K562 (cell line): ENCODE results near the gene ZNF385C. TPM values are rescaled to one million over a fixed set of nuclear protein-coding genes. Genes with fewer than 3 reads are reported as not detected.
A peak's percentile ranks its signal among the peaks of the same experiment; 100 is the strongest.

Experiments used
- GATA2 ChIP-seq: sonication (generic); formaldehyde crosslinking; IDR thresholded peaks from 2 replicates; pipeline ENCODE4 v1.4.0; 2020; ENCODE audit warnings: mild to moderate bottlenecking, missing genetic modification reagents
- HOXB6 ChIP-seq: fragments of 250-450 bp; sonication (Bioruptor Pico); IDR thresholded peaks from 2 replicates; pipeline ENCODE4 v1.5.1; 2022; ENCODE audit warnings: mild to moderate bottlenecking, borderline replicate concordance
- NR2C2 ChIP-seq, 2 experiments: fragments of 200-800 bp in 1 of 2; sonication (Bioruptor generic) in 1 of 2; sonication (generic) in 1 of 2; formaldehyde crosslinking in 1 of 2; IDR thresholded peaks; 2 replicates each; pipeline versions ENCODE4 v1.6.1 to v1.8.0; 2016 to 2022; ENCODE audit warnings: mild to moderate bottlenecking in 1 of 2, missing compliant biosample characterization in 1 of 2, missing genetic modification characterization in 1 of 2, missing genetic modification reagents in 1 of 2
- NUFIP1 ChIP-seq: fragments of 450-650 bp; IDR thresholded peaks from 2 replicates; pipeline ENCODE4 v1.6.1; 2018; ENCODE audit not compliant: partially characterized antibody
- POU5F1 ChIP-seq: fragments of 150-350 bp; IDR thresholded peaks from 2 replicates; pipeline ENCODE4 v1.6.1; 2014; ENCODE audit warnings: borderline replicate concordance, low read length, low read depth, mild to moderate bottlenecking; ENCODE audit not compliant: partially characterized antibody
- ZNF282 ChIP-seq: sonication (generic); formaldehyde crosslinking; IDR thresholded peaks from 2 replicates; pipeline ENCODE4 v1.8.1; 2023; ENCODE audit warnings: missing genetic modification reagents
- ZNF431 ChIP-seq: sonication (generic); formaldehyde crosslinking; IDR thresholded peaks from 2 replicates; pipeline ENCODE4 v1.8.0; 2022; ENCODE audit warnings: mild to moderate bottlenecking, missing genetic modification reagents
- polyA plus RNA-seq, 8 experiments: library from polyadenylated mRNA; depleted of rRNA in 4 of 8; stranded (reverse) in 5 of 8; unstranded in 3 of 8; fragments of >200 nt; fragmentation: Nextera tagmentation in 2 of 8; fragmentation: Illumina TruSeq in 1 of 8; extraction: Ambion mirVana in 2 of 8; extraction: Trizol in 1 of 8; gene quantifications; 2 replicates each; pipeline versions ENCODE4 v1.2.1 to v1.2.3, GENCODE V29; 2011 to 2014; ENCODE audit warnings: inconsistent platforms in 1 of 8, missing spikeins in 1 of 8
- total RNA-seq, 7 experiments: library from RNA; depleted of rRNA in 6 of 7; stranded (reverse); fragments of >200 nt in 6 of 7; fragmentation: Illumina TruSeq in 2 of 7; extraction: Trizol in 2 of 7; gene quantifications; 2 replicates each; pipeline versions ENCODE4 v1.2.1 to v1.2.3, GENCODE V29; 2011 to 2021; ENCODE audit warnings: low replicate concordance in 1 of 7
- TF ChIP-seq, protein P1 (sequence below): fragments of 250-450 bp; sonication (Bioruptor Pico); IDR thresholded peaks from 2 replicates; pipeline ENCODE4 v1.8.0; 2022; ENCODE audit warnings: inconsistent platforms
- TF ChIP-seq, protein P2 (sequence below): fragments of 250-450 bp; sonication (Bioruptor Pico); IDR thresholded peaks from 2 replicates; pipeline ENCODE4 v1.4.0; 2020
- TF ChIP-seq, protein P3 (sequence below): fragments of 250-450 bp; sonication (Bioruptor Pico); IDR thresholded peaks from 2 replicates; pipeline ENCODE4 v1.8.0; 2021; ENCODE audit warnings: moderate library complexity, mild to moderate bottlenecking, inconsistent platforms
- TF ChIP-seq, protein P4 (sequence below): IDR thresholded peaks from 2 replicates; pipeline ENCODE4 v1.6.1; 2011; ENCODE audit not compliant: insufficient read length; ENCODE audit errors: extremely low read depth
- TF ChIP-seq, protein P5 (sequence below): fragments of 450-650 bp; conservative IDR thresholded peaks from 2 replicates; pipeline ENCODE4 v1.6.1; 2016; ENCODE audit warnings: missing genetic modification characterization, low read depth, mild to moderate bottlenecking, missing compliant biosample characterization, moderate library complexity
- TF ChIP-seq, protein P6 (sequence below), 2 experiments: fragments of 450-650 bp in 1 of 2; sonication (generic) in 1 of 2; formaldehyde crosslinking in 1 of 2; IDR thresholded peaks in 1 of 2; conservative IDR thresholded peaks in 1 of 2; 2 replicates each; pipeline versions ENCODE4 v1.6.1 to v1.8.1; 2016 to 2023; ENCODE audit warnings: mild to moderate bottlenecking in 2 of 2, moderate library complexity in 2 of 2, inconsistent platforms in 1 of 2, missing genetic modification reagents in 1 of 2
- TF ChIP-seq, protein P7 (sequence below): fragments of 200-400 bp; formaldehyde crosslinking; IDR thresholded peaks from 2 replicates; pipeline ENCODE4 v1.6.1; 2017; ENCODE audit warnings: mild to moderate bottlenecking, low read depth, low read length, moderate library complexity

The ZNF385C gene
- total and polyA plus RNA-seq, 9 of the 15 experiments (the other 6 are each of a cell fraction or from before 2014, with no cell fraction given) = 0.03 to 0.35 (median 0.18) TPM; not detected in 1

GRCh38 chr17:42016941-42017865 lies 81.1 kb downstream of the ZNF385C start, which contains the start of gene DNAJC7 (continued):
- TF ChIP-seq, protein P1, sequence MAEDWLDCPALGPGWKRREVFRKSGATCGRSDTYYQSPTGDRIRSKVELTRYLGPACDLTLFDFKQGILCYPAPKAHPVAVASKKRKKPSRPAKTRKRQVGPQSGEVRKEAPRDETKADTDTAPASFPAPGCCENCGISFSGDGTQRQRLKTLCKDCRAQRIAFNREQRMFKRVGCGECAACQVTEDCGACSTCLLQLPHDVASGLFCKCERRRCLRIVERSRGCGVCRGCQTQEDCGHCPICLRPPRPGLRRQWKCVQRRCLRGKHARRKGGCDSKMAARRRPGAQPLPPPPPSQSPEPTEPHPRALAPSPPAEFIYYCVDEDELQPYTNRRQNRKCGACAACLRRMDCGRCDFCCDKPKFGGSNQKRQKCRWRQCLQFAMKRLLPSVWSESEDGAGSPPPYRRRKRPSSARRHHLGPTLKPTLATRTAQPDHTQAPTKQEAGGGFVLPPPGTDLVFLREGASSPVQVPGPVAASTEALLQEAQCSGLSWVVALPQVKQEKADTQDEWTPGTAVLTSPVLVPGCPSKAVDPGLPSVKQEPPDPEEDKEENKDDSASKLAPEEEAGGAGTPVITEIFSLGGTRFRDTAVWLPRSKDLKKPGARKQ (CRISPR knock-in tag) = no peak
- TF ChIP-seq, protein P2, sequence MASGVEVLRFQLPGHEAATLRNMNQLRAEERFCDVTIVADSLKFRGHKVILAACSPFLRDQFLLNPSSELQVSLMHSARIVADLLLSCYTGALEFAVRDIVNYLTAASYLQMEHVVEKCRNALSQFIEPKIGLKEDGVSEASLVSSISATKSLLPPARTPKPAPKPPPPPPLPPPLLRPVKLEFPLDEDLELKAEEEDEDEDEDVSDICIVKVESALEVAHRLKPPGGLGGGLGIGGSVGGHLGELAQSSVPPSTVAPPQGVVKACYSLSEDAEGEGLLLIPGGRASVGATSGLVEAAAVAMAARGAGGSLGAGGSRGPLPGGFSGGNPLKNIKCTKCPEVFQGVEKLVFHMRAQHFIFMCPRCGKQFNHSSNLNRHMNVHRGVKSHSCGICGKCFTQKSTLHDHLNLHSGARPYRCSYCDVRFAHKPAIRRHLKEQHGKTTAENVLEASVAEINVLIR (CRISPR knock-in tag) = no peak; the same call in 1 of the 2 replicates
- TF ChIP-seq ZNF282 (CRISPR knock-in tag) (no peak), NUFIP1 (no peak), ZNF431 (CRISPR knock-in tag) (no peak), GATA2 (CRISPR knock-in tag) (no peak), POU5F1 (no peak), NR2C2 (CRISPR knock-in tag; IDR thresholded peaks at IDR 0.05) (no peak), NR2C2 (tag; IDR thresholded peaks at IDR 0.05) (peak; percentile 76), HOXB6 (CRISPR knock-in tag) (no peak)
- TF ChIP-seq, protein P3, sequence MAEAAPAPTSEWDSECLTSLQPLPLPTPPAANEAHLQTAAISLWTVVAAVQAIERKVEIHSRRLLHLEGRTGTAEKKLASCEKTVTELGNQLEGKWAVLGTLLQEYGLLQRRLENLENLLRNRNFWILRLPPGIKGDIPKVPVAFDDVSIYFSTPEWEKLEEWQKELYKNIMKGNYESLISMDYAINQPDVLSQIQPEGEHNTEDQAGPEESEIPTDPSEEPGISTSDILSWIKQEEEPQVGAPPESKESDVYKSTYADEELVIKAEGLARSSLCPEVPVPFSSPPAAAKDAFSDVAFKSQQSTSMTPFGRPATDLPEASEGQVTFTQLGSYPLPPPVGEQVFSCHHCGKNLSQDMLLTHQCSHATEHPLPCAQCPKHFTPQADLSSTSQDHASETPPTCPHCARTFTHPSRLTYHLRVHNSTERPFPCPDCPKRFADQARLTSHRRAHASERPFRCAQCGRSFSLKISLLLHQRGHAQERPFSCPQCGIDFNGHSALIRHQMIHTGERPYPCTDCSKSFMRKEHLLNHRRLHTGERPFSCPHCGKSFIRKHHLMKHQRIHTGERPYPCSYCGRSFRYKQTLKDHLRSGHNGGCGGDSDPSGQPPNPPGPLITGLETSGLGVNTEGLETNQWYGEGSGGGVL (CRISPR knock-in tag) = no peak
- TF ChIP-seq, protein P4, sequence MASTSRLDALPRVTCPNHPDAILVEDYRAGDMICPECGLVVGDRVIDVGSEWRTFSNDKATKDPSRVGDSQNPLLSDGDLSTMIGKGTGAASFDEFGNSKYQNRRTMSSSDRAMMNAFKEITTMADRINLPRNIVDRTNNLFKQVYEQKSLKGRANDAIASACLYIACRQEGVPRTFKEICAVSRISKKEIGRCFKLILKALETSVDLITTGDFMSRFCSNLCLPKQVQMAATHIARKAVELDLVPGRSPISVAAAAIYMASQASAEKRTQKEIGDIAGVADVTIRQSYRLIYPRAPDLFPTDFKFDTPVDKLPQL = no peak
- TF ChIP-seq, protein P5, sequence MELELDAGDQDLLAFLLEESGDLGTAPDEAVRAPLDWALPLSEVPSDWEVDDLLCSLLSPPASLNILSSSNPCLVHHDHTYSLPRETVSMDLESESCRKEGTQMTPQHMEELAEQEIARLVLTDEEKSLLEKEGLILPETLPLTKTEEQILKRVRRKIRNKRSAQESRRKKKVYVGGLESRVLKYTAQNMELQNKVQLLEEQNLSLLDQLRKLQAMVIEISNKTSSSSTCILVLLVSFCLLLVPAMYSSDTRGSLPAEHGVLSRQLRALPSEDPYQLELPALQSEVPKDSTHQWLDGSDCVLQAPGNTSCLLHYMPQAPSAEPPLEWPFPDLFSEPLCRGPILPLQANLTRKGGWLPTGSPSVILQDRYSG (tag) = no peak
- TF ChIP-seq, protein P6, sequence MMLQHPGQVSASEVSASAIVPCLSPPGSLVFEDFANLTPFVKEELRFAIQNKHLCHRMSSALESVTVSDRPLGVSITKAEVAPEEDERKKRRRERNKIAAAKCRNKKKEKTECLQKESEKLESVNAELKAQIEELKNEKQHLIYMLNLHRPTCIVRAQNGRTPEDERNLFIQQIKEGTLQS (IDR thresholded peaks at IDR 0.05) = no peak
- TF ChIP-seq, protein P6 (CRISPR knock-in tag; conservative IDR thresholded peaks at IDR 0.05) = 0 out of 2 replicates have a peak, but pooled peaks have one; percentile 15
- TF ChIP-seq, protein P7, sequence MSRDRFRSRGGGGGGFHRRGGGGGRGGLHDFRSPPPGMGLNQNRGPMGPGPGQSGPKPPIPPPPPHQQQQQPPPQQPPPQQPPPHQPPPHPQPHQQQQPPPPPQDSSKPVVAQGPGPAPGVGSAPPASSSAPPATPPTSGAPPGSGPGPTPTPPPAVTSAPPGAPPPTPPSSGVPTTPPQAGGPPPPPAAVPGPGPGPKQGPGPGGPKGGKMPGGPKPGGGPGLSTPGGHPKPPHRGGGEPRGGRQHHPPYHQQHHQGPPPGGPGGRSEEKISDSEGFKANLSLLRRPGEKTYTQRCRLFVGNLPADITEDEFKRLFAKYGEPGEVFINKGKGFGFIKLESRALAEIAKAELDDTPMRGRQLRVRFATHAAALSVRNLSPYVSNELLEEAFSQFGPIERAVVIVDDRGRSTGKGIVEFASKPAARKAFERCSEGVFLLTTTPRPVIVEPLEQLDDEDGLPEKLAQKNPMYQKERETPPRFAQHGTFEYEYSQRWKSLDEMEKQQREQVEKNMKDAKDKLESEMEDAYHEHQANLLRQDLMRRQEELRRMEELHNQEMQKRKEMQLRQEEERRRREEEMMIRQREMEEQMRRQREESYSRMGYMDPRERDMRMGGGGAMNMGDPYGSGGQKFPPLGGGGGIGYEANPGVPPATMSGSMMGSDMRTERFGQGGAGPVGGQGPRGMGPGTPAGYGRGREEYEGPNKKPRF = no peak
